HG02870 (cell line): ENCODE data around the gene RNF4.
"Not testable (repeated sequence)": the region's sequence is repeated elsewhere in the genome, so short reads cannot be mapped to it uniquely, and the experiment has no call there.

Experiments used
- ATAC-seq: cut with Tn5 transposase; IDR thresholded peaks from one replicate; pipeline ENCODE4 v1.9.1; 2021; ENCODE audit warnings: mild to moderate bottlenecking, moderate library complexity; ENCODE audit not compliant: unreplicated experiment

RNF4 gene

GRCh38 chr4:2468456-2469191 is at the start of gene RNF4:
RNF4 (plus strand) TSS chr4:2469106; CDS start chr4:2490494, 21,388 bp downstream.
- peak; percentile 79 for ATAC-seq

GRCh38 chr4:2419814-2420213 is 49.1 kb upstream of the RNF4 start:
- no peak for ATAC-seq

GRCh38 chr4:2421928-2422327 is 47.0 kb upstream of the RNF4 start:
- no peak for ATAC-seq

- no peak for ATAC-seq
These were observed 45.8 kb upstream of the RNF4 start for GRCh38 chr4:2423066-2423465.

- ATAC-seq, result no peak
These were observed 45.2 kb upstream of the RNF4 start for GRCh38 chr4:2423695-2424094.

GRCh38 chr4:2424581-2424980 is 44.3 kb upstream of the RNF4 start:
- ATAC-seq, result no peak

GRCh38 chr4:2425386-2426068 is 43.4 kb upstream of the RNF4 start:
- ATAC-seq, result no peak

- ATAC-seq, result no peak
These were observed 42.9 kb upstream of the RNF4 start for GRCh38 chr4:2426069-2426397.

- ATAC-seq, result no peak
These were observed 42.1 kb upstream of the RNF4 start for GRCh38 chr4:2426711-2427275.

GRCh38 chr4:2427383-2428334 is 41.2 kb upstream of the RNF4 start:
- no peak for ATAC-seq

GRCh38 chr4:2428496-2429213 is 40.3 kb upstream of the RNF4 start:
- ATAC-seq, result no peak

GRCh38 chr4:2429945-2430757 is 38.8 kb upstream of the RNF4 start:
- not testable (repeated sequence) for ATAC-seq

- no peak for ATAC-seq
These were observed 36.9 kb upstream of the RNF4 start for GRCh38 chr4:2432004-2432403.

GRCh38 chr4:2432991-2433530 is 35.8 kb upstream of the RNF4 start:
- ATAC-seq, result no peak

GRCh38 chr4:2433609-2434350 is 35.1 kb upstream of the RNF4 start:
- no peak for ATAC-seq

- ATAC-seq, result no peak
These were observed 34.5 kb upstream of the RNF4 start for GRCh38 chr4:2434420-2434819.

- ATAC-seq, result no peak
These were observed 32.6 kb upstream of the RNF4 start for GRCh38 chr4:2436301-2436700.

GRCh38 chr4:2436761-2437474 is 32.0 kb upstream of the RNF4 start:
- ATAC-seq, result no peak
